Stomach (tissue), 4 donors: Measurements from ENCODE around the gene ZRSR2.

Experiments
- CTCF ChIP-seq, 7 experiments: fragments of 450-650 bp in 4 of 7; fragments of 200-600 bp in 3 of 7; sonication (generic) in 3 of 7; IDR thresholded peaks; one replicate each; pipeline ENCODE4 v1.5.1; 2016 to 2019; ENCODE audit warnings: antibody characterized with exemption in 7 of 7, control low read depth in 2 of 7, mild to moderate bottlenecking in 1 of 7
- POLR2A ChIP-seq, 4 donors: fragments of 450-650 bp; IDR thresholded peaks; one replicate each; pipeline ENCODE4 v1.6.1; 2016; ENCODE audit warnings: antibody characterized with exemption in 4 of 4, control low read depth in 2 of 4, mild to moderate bottlenecking in 1 of 4, moderate library complexity in 1 of 4
- POLR2AphosphoS5 ChIP-seq, 3 donors: sonication (generic); formaldehyde crosslinking; IDR thresholded peaks; one replicate each; pipeline ENCODE4 v1.6.1; 2016; ENCODE audit warnings: antibody characterized with exemption in 3 of 3

- no peak for TF ChIP-seq POLR2AphosphoS5 (IDR thresholded peaks at IDR 0.05)
- TF ChIP-seq CTCF (IDR thresholded peaks at IDR 0.05) = no peak
- TF ChIP-seq POLR2A (IDR thresholded peaks at IDR 0.05) = no peak
Measured at GRCh38 chrX:15834053-15834452, 43.8 kb downstream of the ZRSR2 start.
